T follicular helper cell (primary cell): Measurements from ENCODE around the gene FN3K.
"Not testable (repeated sequence)": the region's sequence is repeated elsewhere in the genome, so short reads cannot be mapped to it uniquely, and the experiment has no call there.

Experiments used
- DNase-seq: peaks from one replicate; pipeline ENCODE4 v3.0.0-alpha.2; 2020; ENCODE audit warnings: low read depth

Gene FN3K

DNA sequence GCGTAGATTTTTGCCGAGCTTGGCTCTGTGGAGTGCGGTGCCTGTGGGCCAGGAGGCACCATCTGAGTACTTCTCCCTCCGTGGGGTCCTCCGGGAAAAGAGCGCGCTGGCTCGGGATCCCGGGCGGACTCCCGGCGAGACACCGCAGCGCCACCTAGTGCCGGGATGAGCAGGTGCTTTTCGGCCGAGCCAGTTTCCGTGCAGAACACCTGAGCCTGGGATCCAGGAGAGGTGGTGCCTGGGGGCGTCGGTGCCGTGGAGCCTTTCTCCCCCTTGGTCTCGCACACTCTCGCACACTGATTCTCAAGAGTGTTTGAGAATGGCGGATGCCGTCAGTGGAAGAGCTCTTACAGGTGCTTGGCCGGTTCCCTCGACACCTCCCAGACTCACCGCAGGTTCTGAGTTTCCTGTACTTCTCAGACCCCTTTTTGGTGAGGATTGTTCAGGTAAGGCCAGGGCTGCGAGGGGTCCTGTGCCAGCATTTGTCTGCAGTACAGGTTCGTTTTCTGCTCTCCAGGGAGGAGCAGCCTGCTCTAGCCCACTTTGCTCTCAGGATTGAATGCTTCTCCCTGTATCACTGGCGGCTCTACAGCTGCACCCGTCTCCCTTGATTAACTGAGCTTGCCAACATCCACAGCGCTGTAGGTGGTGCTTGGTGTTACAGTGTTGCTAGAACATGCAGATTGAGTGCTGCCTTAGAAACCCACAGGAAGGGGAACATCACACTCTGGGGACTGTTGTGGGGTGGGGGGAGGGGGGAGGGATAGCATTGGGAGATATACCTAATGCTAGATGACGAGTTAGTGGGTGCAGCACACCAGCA lies 39.8 kb downstream of the FN3K start:
- no peak for DNase-seq

DNA sequence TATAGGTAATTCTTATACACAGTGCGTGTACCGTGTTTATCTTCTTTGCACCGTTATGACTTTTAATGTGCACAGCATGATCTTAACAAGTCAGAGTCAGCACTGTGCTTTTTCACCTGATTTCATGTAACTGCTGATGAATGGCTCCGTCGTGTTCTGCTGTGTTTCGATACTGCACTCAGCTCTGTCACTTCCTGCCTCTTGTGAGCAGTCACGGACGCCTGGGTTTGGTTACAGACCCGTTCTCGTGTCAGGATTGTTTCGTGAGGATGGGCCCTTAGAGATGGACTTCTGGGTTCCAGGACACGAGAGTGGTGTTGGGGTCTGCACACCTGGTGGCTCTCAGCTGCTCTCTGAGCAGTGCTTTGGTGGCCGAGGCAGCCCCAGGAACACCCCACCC lies 41.0 kb downstream of the FN3K start:
- no peak for DNase-seq

- DNase-seq = not testable (repeated sequence)
Observed at GRCh38 chr17:82777778-82778375, 42.5 kb downstream of the FN3K start.

DNA sequence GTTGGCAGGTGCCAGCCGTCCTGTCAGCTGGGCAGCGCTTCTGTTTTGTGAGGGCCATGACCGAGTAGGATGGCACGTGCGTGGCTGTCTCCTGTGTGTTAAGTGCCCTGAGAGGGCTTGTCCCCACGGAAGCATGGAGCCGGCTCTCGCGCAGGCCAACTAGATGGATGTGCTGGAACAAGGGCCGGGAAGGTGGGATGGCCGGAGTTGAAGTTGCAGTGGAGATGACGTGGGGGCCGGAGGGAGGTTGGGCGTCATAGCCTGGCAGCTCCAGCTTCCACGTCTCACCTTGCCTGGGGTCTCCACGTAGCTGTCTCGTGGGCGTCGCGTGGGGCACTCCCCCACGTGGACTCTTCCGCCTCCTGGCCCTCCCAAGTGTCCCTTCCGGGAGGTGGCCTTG lies 44.1 kb downstream of the FN3K start:
- no peak for DNase-seq

GRCh38 chr17:82780195-82780594 lies 44.8 kb downstream of the FN3K start:
- no peak for DNase-seq

- no peak for DNase-seq
Observed at GRCh38 chr17:82780971-82781893, 45.8 kb downstream of the FN3K start.

DNA sequence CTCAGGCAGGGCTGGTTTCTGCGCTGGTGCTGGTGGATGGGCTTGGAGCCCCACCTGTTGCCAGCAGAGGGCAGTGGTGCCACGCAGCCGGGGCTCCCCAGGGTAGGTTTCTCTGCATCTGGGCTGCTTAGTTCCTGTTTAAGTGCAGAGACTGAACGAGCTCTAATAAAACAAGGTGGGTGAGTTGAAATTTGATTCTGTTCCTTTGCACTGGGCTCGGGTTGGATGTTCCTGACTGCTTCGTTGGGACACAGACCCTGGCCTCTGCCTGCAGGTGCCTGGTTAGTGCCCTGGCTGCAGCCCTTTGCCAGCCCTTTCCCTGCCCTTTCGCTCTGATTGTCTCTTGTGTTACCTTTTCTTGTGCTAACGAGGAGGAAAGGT lies 46.5 kb downstream of the FN3K start:
- DNase-seq = peak; percentile 73

DNA sequence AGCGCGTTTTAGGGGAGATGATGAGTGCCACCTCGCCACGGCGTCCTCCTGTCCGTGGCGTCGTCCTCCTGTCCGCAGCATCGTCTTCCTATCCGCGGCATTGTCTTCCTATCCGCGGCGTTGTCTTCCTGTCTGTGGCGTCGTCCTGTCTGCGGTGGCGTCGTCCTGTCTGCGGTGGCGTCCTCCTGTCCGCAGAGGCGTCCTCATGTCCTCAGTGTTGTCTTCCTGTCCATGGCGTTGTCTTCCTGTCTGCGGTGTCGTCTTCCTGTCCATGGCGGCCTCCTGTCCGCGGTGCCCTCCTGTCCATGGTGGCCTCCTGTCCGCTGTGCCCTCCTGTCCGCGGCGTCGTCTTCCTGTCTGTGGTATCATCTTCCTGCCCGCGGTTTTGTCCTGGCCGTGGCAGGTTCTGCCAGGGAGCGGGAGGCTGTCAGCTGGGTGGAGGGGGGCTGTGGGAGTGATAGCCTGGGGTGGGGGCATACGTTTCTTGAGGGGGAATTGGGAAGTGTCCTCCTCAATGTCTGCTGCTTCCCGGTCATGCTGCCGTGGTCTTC lies 47.3 kb downstream of the FN3K start:
- DNase-seq = no peak

DNA sequence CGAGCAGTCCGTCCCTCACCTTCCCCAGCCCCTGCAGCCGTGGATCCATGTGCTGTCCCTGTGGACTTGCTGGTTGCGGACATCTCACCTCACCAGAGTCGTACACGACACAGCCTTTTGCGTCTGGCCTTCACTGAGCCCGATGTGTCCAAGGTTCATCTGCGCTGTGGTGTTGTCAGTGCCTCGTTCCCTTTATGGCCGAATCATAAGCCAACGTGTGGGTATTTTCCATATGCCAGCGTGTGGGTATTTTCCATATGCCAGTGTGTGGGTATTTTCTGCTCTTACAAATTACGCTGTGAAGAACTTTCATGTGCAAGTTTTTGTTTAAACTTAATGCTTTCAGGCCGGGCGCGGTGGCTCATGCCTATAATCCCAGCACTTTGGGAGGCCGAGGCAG lies 48.1 kb downstream of the FN3K start:
- no peak for DNase-seq

DNA sequence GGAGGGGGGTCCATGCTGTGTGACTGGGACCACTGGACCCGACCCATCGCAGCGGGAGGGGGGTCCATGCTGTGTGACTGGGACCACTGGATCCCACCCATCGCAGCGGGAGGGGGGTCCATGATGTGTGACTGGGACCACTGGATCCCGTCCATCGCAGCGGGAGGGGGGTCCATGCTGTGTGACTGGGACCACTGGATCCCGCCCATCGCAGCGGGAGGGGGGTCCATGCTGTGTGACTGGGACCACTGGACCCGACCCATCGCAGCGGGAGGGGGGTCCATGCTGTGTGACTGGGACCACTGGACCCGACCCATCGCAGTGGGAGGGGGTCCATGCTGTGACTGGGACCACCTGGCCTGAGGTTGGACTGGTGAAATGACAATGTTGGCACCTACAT lies 50.2 kb downstream of the FN3K start:
- DNase-seq = not testable (repeated sequence)

- no peak for DNase-seq
Observed at GRCh38 chr17:82786427-82786826, 51.0 kb downstream of the FN3K start.

DNA sequence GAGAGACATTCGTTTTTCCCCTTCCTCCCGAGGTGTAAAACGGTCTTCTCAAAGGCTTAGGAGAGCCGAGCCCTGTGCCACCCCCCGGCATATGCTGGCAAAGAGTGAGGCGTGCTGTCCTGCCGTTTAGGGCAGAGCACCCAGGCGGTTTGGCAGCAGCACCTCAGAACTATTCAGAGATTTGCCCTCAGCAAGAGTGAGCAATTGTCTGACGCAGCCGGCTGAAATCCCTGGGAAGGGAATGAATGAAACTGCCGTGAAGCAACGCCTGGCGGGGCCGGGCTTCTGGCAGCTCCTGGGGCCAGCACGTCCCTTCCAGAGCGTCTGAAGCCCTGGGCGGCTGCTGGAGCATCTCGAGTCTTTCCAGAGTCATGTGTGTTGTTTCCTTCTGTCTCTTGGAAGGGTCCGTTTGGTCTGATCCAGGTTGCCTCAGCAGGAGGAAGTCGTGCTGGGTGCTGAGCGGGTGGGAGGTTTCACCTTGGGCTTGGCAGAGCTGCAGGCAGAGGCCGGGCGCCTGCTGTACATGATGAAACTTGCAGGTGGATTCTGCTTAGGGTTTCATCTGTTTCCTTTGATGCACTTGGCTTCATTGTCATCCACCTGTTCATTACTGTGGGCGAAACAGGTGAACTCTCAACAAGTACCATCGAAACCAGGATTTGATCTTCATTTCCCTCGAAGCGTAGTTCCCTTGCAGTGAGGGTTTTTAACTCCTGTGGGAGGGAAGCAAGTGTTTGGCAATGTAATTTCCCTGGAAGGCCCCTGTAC lies 51.9 kb downstream of the FN3K start:
- no peak for DNase-seq

DNA sequence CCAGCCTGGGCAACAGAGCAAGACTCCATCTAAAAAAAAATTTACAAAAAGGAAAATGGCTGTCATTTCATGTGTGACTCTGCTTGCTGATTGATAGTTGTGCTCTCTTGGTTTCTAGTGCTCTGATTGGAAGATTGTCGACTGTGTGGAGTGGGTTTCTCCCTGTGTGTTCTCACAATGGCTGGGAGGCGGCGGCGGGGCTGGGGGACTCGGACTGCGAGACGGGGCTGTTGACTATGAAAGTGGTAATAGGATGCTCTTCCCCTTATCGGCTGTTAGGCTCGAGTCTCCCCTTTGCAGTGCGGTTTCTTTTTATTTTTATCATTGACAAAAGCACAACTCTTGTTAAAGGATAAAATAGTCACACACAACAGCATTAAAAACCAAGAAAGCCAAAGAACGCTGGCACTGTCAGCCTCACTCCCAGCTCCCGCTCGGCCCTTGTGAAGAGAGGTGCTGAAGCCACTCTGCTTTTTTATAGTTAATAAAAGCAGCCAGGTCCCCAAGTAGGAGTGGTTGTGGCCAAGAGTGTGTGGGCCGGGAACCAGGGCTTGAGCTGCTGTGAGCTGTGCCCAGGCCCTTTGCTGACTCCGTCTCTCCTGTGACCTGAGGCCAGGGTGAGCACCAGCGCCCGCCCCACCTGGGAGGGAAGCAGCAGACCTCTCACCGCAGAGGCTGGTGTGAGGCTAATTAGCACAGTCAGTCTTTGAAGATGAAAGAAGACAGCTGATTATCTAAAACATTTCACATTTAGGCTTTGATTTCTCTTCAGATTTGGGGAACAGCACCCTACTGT lies 53.0 kb downstream of the FN3K start:
- no peak for DNase-seq

DNA sequence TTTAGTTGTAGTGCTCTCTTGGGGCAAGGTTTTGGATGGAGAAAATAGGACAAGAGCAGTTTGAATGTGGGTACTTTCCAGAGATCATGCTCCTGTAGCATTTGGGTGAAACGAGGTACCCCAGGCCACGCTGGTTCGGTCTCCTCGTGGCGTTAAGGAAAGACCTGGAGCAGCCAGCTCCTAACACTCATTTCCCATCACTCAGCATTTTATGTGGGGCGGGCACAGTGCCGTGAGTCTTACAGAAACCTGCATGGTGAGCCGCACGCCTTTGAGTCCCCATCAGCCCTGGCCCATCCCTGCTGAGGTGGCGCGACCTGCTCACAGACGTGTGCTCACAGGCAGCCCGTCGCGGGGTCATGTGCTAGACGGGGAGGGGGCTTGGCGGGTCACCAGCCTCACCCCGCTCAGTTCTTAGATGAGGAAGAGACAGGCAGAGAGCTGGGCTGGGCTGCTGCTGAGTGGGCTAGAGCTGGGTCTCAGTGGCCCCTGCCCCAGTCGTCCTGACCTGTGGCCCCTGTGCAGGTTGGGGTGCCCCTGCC lies 53.7 kb downstream of the FN3K start:
- DNase-seq = no peak

- DNase-seq = no peak
Observed at GRCh38 chr17:82789806-82790205, 54.4 kb downstream of the FN3K start.

DNA sequence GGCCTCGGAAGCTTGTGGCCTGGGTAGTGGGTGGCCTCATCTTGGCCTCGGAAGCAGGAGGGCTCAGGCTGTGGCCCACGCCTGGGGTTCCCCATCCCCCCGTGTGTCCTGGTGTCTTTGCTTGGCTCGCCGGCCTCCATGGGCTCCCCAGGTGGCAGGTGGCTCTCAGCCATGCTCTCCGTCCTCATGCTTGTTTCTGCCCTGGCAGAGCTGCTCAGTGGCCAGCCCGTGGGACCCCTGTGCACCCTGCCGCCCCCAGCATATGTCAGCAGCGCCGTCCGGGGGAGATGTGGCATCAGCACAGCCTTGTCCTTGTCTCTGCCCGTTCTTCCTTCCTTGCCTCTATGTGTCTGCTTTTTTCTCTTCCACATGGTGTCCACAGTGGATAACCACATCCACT lies 55.0 kb downstream of the FN3K start:
- DNase-seq = no peak

DNA sequence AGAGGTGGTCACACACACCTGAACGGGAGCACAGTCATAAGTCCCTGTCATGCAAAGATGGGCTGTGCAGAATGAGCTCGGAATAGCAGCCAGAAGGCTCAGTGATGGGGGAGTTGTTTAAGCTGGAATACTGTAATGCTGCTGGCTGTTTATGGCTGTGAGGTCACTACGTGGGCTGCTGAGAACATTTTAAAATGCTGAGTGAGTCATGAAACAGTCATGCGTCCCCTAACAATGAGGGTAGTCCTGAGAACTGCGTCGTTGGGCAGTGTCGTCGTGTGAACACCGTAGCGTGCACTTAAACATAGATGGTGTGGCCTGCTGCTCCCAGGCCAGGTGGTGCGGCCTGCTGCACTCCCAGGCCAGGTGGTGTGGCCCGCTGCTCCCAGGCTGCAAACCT lies 56.1 kb downstream of the FN3K start:
- no peak for DNase-seq

DNA sequence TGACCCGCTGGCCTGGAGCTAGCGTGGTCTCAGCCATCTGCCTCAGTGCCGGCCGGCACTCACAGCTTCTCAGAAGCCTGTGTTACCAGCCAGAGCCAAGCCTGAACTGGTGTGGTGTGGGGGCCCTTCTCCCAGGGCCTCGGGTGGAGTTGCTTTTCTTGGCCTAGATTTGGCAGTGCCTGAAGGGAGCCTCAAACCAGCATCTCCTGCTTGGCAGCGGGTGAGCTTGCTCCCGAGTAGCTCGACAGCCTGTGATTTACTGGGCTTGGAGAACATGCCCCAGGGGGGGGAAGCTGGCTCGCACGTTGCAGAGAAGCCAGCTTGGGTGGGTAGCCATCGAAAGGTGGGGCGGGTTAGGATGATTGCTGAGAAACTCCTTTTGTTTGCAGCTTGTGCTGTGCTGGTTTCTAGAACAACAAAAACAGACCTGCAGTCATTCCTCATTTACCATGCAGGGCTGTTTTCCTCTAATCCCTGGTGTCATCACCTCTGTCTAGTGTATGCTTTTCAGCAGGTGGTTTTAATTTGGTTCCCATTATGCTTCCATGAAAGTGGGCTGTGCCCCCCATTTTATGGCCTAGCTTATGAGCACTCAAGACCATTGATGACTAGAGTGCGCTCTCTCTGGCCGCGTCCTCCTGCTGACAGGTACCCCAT lies 58.7 kb downstream of the FN3K start:
- DNase-seq = no peak

- DNase-seq = no peak
Observed at GRCh38 chr17:82794781-82795482, 59.5 kb downstream of the FN3K start.
